NCI-H1694 (cell line): ENCODE data around the gene MAGI1.
"Not testable (repeated sequence)": the region's sequence is repeated elsewhere in the genome, so short reads cannot be mapped to it uniquely, and the experiment has no call there.

ENCODE experiments used
- DNase-seq: peaks from one replicate; lab custom pipeline; 2025; lab: John Stamatoyannopoulos, UW

The MAGI1 gene

GRCh38 chr3:65623362-65623761, 415.4 kb downstream of the MAGI1 start:
- DNase-seq, result no peak

GRCh38 chr3:65619888-65620287, 418.8 kb downstream of the MAGI1 start:
- no peak for DNase-seq

- DNase-seq, result no peak
Measured at GRCh38 chr3:65619451-65619881, 419.3 kb downstream of the MAGI1 start.

- DNase-seq, result no peak
Measured at GRCh38 chr3:65618599-65618998, 420.1 kb downstream of the MAGI1 start.

DNA sequence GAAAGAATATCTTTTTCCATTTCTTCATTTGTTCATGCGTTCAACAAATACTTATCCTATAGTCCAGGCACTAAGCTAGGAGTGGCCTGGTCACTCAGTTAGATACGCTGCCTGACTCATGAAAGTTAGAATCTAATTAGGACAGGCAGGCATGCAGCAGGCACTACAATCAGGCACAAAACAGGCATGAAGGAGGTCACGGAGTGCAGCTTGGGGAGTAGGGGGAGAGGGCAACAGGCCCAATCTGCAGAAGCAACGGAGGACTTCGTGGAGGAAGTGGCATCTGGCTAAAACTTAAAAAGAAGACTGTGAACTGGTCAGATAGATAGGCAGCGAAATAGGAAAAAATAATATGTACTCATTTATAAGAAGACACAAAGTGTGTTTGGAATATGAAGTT, 420.9 kb downstream of the MAGI1 start:
- DNase-seq, result no peak

- DNase-seq, result no peak
Measured at GRCh38 chr3:65617209-65617608, 421.5 kb downstream of the MAGI1 start.

- DNase-seq, result no peak
Measured at GRCh38 chr3:65616563-65616962, 422.2 kb downstream of the MAGI1 start.

DNA sequence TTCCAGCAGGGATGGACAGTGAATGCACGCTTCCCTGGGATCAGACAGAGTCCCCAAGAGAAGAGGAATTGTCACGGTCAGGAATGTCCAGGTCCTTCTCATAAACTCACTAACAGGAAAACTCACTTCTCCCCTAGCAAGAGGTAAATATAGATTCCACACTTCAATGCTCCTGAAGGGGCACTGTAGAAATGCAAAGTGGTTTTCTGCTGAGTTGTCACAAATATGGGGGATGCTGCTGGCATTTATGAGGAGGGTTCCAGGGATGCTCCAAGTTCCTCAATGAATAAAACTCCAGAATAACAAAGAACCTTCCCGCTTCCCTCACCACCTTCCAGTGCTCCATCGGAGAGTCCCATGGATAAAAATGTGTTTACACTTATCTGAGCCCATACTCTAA, 423.4 kb downstream of the MAGI1 start:
- DNase-seq, result no peak

- no peak for DNase-seq
Measured at GRCh38 chr3:65614585-65614984, 424.1 kb downstream of the MAGI1 start.

DNA sequence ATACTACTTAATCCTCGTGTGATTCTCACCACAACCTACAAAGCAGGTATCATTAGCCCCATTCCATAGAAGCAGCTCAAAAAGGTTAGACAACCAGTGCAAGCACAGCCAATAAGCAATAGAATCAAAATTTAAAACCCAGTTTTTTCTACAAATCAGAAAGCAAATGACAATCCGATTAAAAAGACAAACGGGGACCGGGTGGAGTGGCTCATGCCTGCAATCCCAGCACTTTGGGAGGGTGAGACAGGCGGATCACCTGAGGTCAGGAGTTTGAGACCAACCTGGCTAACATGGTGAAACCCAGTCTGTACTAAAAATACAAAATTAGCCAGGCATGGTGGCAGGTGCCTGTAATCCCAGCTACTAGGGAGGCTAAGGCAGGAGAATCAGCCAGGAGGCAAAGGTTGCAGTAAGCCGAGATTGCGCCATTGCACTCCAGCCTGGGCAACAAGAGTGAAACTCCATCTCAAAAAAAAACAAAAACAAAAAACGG, 430.7 kb downstream of the MAGI1 start:
- not testable (repeated sequence) for DNase-seq

DNA sequence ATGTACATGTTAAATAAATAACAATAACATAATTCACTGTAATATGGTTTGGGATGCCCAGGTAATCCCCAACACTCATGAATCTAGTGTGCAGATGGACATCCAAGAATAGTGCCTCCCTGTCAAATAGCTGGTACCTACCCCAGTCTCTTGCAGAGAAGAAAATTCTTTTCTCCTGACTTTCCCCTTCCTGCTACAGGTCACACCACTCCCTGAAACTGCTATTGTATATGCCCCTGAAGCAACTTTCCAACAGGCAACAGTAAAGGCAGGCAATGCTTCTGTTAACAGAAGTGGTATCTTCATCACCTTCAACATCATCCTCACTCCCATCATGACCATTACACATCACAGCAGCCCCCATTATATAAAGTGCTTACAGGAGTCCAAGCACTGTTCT, 431.6 kb downstream of the MAGI1 start:
- no peak for DNase-seq

DNA sequence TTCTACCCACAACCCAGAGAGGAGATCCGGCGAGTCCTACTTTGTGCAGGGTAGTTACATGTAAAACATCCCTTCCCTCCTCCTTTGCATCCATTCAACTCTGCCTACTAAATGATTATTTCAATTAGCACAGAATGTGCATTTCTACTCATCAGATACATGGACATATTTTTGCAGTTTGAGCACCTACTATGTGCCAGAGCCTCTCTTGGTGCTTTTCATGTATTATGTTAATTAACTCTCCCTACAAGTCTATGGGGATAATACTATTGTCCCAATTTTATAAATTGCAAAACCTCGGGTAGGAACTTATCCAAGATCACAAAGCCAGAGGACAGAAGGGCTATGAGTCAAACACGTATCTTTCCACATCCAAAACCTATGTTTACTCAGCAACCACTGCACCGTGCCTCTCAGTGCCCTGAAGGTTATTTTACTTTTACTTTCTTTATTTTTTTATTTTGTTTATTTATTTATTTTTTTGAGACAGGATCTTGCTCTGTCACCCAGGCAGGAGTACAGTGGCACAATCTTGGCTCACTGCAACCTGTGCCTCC, 432.8 kb downstream of the MAGI1 start:
- DNase-seq, result no peak

GRCh38 chr3:65604863-65605526, 433.7 kb downstream of the MAGI1 start:
- DNase-seq, result no peak

DNA sequence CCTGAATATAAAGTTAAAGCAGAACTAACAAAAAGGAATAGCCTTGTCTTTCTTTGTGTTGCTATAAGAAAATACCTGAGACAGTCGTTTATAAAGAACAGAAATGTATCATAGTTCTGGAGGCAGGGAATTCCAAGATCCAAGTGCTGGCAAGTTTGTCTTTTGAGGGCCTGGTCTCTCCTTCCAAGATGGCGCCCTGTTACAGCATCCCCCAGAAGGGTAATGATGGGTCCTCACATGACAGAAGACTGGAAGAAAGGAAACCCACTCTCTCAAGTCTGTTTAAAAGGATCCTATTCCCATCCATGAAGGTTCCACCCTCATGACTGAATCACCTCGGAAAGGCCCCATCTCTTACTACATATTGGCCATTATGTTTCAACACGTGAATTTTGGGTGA, 435.1 kb downstream of the MAGI1 start:
- no peak for DNase-seq

DNA sequence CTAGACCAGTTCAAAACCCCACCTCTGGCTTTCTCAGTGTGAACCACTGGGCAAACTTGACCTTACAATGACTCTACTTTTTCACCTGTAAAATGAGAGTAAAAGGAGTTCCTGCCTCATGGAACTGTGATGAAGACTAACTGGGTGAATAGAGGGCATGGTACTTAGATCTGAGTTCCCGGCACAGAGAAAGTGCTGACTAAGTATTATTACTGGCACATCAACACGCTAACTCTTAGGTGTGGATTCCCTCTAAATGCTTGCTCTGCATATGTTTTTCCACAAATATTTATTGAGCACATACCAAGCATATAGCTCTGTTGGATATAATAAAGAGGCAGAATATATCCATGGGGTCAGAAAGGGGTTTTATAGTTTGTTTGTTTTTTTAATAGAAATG, 437.8 kb downstream of the MAGI1 start:
- DNase-seq, result no peak

DNA sequence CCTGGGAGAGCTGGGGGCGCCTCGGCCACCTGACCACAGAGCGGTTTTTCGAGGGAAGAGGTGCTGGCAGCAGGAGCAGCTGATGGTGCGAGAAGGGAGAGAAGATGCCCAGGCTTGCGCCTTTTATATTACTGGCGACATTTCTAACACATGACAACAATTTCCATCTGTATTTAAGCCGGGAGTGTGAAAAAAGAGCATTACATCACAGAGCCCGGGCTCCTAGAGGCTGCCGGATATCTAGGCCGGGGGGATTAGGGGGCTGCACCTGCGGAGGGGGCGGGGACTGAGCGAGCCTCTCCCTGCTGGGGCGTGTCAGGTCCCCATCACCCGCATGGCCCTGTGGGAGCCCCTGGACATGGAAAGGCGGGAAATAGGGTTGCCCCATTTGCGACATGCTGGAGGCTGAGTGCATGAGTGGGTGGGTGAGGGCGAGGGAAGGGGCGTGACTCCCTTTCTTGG, 440.7 kb downstream of the MAGI1 start:
- DNase-seq, result no peak

- no peak for DNase-seq
Measured at GRCh38 chr3:65597226-65597951, 441.3 kb downstream of the MAGI1 start.

- no peak for DNase-seq
Measured at GRCh38 chr3:65596571-65597225, 442.0 kb downstream of the MAGI1 start.

GRCh38 chr3:65596029-65596300, 442.8 kb downstream of the MAGI1 start:
- no peak for DNase-seq

DNA sequence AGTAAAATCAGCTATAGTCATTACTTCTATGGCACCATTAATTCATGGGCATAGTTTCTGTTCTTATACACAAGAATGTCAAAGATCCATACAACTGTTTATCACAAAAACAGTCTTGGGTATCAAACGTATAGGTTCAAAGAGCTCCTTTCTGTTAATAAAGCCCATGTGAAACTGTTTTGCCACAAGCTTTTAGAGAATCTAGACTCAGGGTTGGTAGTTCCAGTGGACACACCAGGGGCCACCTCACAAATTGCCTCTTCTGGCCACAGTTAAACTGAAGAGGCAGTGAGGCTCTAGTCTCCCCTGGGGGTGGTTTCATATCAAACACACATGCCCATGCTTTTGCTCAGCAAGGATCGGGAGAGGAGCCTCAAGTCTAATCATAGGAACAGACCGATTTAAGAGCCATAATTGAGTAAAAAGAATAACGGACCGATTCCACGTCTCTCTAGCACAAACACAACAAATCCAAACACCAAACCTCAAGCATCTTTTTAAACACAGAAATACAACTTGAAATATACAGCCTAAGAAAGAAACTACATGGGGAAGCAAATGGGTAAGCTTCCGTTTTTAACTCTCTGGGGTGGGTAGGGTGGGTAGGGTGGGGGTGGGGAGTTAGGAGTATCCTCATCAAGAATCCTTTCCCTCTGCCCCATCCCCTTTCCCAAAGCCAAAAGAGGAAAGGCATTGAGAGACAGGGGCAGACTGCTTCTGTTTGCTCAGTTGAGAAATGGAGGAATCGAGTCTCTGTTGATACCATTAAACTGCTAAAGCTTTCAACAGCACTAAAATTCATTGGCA, 443.3 kb downstream of the MAGI1 start:
- DNase-seq, result no peak

- no peak for DNase-seq
Measured at GRCh38 chr3:65593780-65594752, 444.7 kb downstream of the MAGI1 start.
